Heart left ventricle (tissue), 16 donors: Measurements from ENCODE around the gene ATG9B. TPM values are rescaled to one million over a fixed set of nuclear protein-coding genes. Genes with fewer than 3 reads are reported as not detected.

Source experiments
- ATAC-seq, 4 donors: fragments of 200-7000 bp; cut with Tn5 transposase; one replicate each; pipeline ENCODE4 v1.9.1; 2020 to 2022; ENCODE audit warnings: moderate library complexity in 4 of 4, mild to moderate bottlenecking in 3 of 4, moderate number of reproducible peaks in 1 of 4
- DNase-seq, 5 donors: peaks; one replicate each; pipeline ENCODE4 v3.0.0-alpha.2; 2020
- H3K27ac ChIP-seq, 12 donors: fragments of 200-600 bp; sonication (generic) in 4 of 12; one replicate each; pipeline versions ENCODE4 v1.5.0 to v1.8.0; 2016 to 2022; ENCODE audit warnings: mild to moderate bottlenecking in 2 of 12
- H3K27me3 ChIP-seq, 9 donors: fragments of 200-600 bp; sonication (generic) in 2 of 9; one replicate each; pipeline versions ENCODE4 v1.5.1 to v1.8.0; 2016 to 2022; ENCODE audit warnings: mild to moderate bottlenecking in 3 of 9
- H3K36me3 ChIP-seq, 9 donors: fragments of 200-600 bp; sonication (generic) in 2 of 9; one replicate each; pipeline versions ENCODE4 v1.5.0 to v1.8.0; 2018 to 2022; ENCODE audit warnings: mild to moderate bottlenecking in 2 of 9
- H3K4me1 ChIP-seq, 12 donors: fragments of 200-600 bp; sonication (generic) in 4 of 12; one replicate each; pipeline versions ENCODE4 v1.5.0 to v1.8.0; 2016 to 2022; ENCODE audit warnings: mild to moderate bottlenecking in 3 of 12
- H3K4me3 ChIP-seq, 12 donors: fragments of 200-600 bp; sonication (generic) in 4 of 12; one replicate each; pipeline versions ENCODE4 v1.5.0 to v1.8.0; 2017 to 2022; ENCODE audit warnings: mild to moderate bottlenecking in 9 of 12, moderate library complexity in 4 of 12
- H3K9me3 ChIP-seq, 12 donors: fragments of 200-600 bp; sonication (generic) in 4 of 12; one replicate each; pipeline versions ENCODE4 v1.5.0 to v1.8.0; 2016 to 2022; ENCODE audit warnings: mild to moderate bottlenecking in 1 of 12
- POLR2A ChIP-seq, 2 donors: fragments of 450-650 bp; IDR thresholded peaks; one replicate each; pipeline ENCODE4 v1.6.1; 2017; ENCODE audit warnings: antibody characterized with exemption in 2 of 2, mild to moderate bottlenecking in 2 of 2, moderate library complexity in 2 of 2
- WGBS, 4 donors: extraction: QIAGEN DNeasy Blood & Tissue Kit in 2 of 4; methylation state at CpG; one replicate each; pipeline versions ENCODE4 v1.1.5 to v1.1.7; 2013 to 2018; 5-methylcytosine and 5-hydroxymethylcytosine counted together
- intact Hi-C, 10 donors: fragments of 100-400 bp; cut with DNase I; formaldehyde crosslinking; loops; one replicate each; pipeline versions ENCODE4 v1.11.1 to v1.14.2; 2022
- polyA plus RNA-seq, 2 donors: library from polyadenylated mRNA; stranded (reverse); fragments of 200-250 nt; gene quantifications; one replicate each; pipeline ENCODE4 v1.2.3, GENCODE V29; 2013
- total RNA-seq, 9 donors: library from RNA; depleted of rRNA in 2 of 9; stranded (reverse); fragments of >200 nt in 2 of 9; fragmentation: NEBNext Ultra II Directional in 3 of 9; extraction: Animal tissue kit (Norgen Biotek cat#: 25700) in 3 of 9; gene quantifications; one replicate each; pipeline versions ENCODE4 v1.1.0 to v1.2.4, GENCODE V29; 2016 to 2023
- TF ChIP-seq, protein P1 (sequence below), 12 donors: fragments of 200-600 bp; sonication (generic) in 4 of 12; IDR thresholded peaks; one replicate each; pipeline versions ENCODE4 v1.5.0 to v1.8.0; 2018 to 2022; ENCODE audit warnings: antibody characterized with exemption in 12 of 12, mild to moderate bottlenecking in 5 of 12
- donor health status: ischemic (EF 13 %, LVEDD 7.1; RV severe dilation, severe dysfunction).
- donor health status: healthy with polysubstance abuse.
- donor health status: DM: no; HTN: yes; CAD: no.
- donor health status: DM: no; HTN: no; CAD: no.
- donor health status: ischemic (EF 25% LVEDD 6.9; RV normal size, moderate dysfunction).
- donor health status: ischemic (EF 25% LVEDD 5.7; RV mildly dilated, moderate dysfunction).
- donor health status: healthy.
- donor health status: DM: yes; HTN: yes; CAD: no.
- donor health status: ischemic (EF 35%, LVEDD 5.7; RV mildly dilated, moderate dysfunction).
- donor health status: nonischemic (EF 11% LVEDD 7.7; RV severe dilation, severe dysfunction).
- donor health status: DM: yes; HTN: yes; CAD: no.
- donor health status: PGD.
- donor health status: ischemic (EF 29% LVEDD 5.4; RV normal size, mild dysfunction).
- donor health status: nonischemic (EF 23%, LVEDD 6.1; RV moderate dilation, normal function).

Gene ATG9B
- total and polyA plus RNA-seq, 11 donors = 0.07 to 1.0 (median 0.32) TPM; not detected in 7

DNA sequence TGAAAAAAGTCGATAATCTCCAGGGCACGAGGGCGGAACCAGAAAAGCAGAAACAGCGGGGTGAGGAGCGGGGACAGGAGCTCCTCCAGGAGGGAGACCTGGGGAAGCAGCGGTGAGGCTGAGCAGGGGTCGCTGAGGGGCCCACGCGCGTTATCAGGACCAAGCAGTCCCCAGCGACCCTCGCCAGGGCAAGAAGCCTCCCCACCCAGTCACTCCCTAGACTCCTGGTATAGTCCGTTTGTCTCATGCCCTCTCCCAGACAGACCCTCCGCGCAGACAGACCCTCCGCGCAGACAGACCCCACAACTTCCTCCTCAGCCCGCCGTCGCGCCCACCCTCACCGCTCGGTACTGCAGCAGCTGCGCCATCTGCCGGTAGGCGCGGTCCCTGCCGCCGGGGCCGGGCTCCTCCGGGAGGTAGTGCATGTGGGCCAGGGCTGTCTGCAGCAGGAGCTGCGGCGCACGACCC is 6.3 kb downstream of the ATG9B start:
- H3K4me1 ChIP-seq = peaks cover 0 to 36% (median 19%) of the 10 kb centered on the region in 12 donors
- peaks cover 3 to 52% (median 25%) of the 10 kb centered on the region in 9 donors for H3K27me3 ChIP-seq
- ATAC-seq (peak in 3 of 4 donors; percentile 61 to 70 (median 70)), DNase-seq (peak in 4 of 5 donors; percentile 59 to 88 (median 71))
- peak overlapping the region in 8 of 12 donors; percentile 10 to 40 (median 26) for H3K4me3 ChIP-seq
- intact Hi-C loops = loop anchor here in 1 of 10 donors (5.0 kb wide), 1 partner anchor 94 kb away; no protein-coding TSS in a partner anchor
- 3 to 14% (median 6%) methylated on average over 11 to 34 of the region's 34 CpGs for WGBS, 4 donors
- TF ChIP-seq POLR2A (IDR thresholded peaks at IDR 0.05) = no peak
- TF ChIP-seq, protein P1, sequence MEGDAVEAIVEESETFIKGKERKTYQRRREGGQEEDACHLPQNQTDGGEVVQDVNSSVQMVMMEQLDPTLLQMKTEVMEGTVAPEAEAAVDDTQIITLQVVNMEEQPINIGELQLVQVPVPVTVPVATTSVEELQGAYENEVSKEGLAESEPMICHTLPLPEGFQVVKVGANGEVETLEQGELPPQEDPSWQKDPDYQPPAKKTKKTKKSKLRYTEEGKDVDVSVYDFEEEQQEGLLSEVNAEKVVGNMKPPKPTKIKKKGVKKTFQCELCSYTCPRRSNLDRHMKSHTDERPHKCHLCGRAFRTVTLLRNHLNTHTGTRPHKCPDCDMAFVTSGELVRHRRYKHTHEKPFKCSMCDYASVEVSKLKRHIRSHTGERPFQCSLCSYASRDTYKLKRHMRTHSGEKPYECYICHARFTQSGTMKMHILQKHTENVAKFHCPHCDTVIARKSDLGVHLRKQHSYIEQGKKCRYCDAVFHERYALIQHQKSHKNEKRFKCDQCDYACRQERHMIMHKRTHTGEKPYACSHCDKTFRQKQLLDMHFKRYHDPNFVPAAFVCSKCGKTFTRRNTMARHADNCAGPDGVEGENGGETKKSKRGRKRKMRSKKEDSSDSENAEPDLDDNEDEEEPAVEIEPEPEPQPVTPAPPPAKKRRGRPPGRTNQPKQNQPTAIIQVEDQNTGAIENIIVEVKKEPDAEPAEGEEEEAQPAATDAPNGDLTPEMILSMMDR (IDR thresholded peaks at IDR 0.05) = peak; percentile 85 to 98 (median 90)
- no peaks in the 10 kb centered on the region for H3K9me3 ChIP-seq
- H3K27ac ChIP-seq = no peak overlapping the region
- H3K36me3 ChIP-seq = peaks cover 0 to 3% (median 0%) of the 10 kb centered on the region in 9 donors

DNA sequence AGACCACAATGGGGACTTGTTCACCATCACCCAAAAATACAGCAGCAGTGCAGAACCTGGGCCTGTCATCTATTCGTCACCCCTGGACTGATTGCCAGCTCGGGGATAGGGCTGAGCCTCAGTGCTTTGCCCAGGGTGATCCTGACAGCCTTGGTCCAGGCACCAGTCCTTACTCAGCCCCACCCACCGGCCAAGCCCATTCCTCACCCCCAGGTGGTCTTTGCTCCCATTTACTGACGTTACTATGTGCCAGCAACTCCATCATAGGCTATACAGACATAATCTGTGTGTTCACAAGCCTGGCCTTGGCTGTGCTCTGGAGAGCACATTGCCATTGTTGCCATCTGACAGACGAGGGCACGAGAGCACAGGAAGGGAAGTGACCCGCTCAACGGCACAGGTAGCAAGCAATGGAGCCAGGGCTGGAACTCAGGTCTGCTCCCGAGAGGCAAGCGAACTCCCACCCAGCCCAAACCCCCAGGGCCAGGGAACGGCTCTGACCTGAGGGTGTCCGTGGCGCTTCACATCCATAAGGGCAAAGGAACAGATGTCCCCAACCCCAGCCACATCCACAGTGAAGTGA is 6.8 kb downstream of the ATG9B start:
- peaks cover 3 to 48% (median 25%) of the 10 kb centered on the region in 9 donors for H3K27me3 ChIP-seq
- no peak overlapping the region for H3K4me3 ChIP-seq
- intact Hi-C loops = loop anchor here in 1 of 10 donors (5.0 kb wide), 1 partner anchor 95 kb away; no protein-coding TSS in a partner anchor
- no peak overlapping the region for H3K27ac ChIP-seq
- ATAC-seq (no peak), DNase-seq (no peak)
- WGBS, 4 donors = 45 to 61% (median 50%) methylated on average over 11 to 13 of the region's 13 CpGs
- H3K9me3 ChIP-seq = no peaks in the 10 kb centered on the region
- TF ChIP-seq POLR2A (IDR thresholded peaks at IDR 0.05) = no peak
- TF ChIP-seq, protein P1 (IDR thresholded peaks at IDR 0.05) = no peak
- peaks cover 0 to 6% (median 0%) of the 10 kb centered on the region in 9 donors for H3K36me3 ChIP-seq
- H3K4me1 ChIP-seq = peaks cover 0 to 41% (median 21%) of the 10 kb centered on the region in 12 donors

DNA sequence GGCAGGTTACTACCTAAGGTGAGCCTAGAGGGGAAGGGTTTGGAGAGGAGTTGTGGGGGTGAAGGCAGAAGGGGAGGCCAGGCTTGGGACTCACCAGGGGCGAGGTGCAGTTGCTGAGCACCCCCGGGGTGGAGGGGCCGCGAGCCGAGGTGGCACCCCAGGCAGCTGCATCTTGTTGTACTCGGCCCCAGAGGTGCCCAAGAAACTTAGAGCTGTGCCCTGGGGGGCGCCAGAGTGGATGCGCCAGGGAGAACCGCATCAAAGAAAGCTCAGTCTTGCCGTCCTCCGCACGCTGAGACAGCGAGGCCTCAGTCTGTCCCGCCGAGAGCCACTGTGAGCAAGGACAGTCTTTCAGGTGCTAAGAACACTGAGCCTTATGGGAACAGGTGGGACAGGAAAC is 7.4 kb downstream of the ATG9B start:
- DNase-seq = no peak
- Histone ChIP-seq H3K36me3 (peaks cover 0 to 6% (median 0%) of the 10 kb centered on the region in 9 donors), H3K4me1 (peaks cover 0 to 47% (median 23%) of the 10 kb centered on the region in 12 donors), H3K9me3 (no peaks in the 10 kb centered on the region), H3K27ac (no peak overlapping the region), H3K27me3 (peaks cover 3 to 48% (median 25%) of the 10 kb centered on the region in 9 donors), H3K4me3 (no peak overlapping the region)
- 77 to 93% (median 86%) methylated on average over 15 of the region's 15 CpGs for WGBS, 4 donors
- no peak for ATAC-seq
- intact Hi-C loops = loop anchor here in 1 of 10 donors (5.0 kb wide), 1 partner anchor 95 kb away; no protein-coding TSS in a partner anchor
- TF ChIP-seq, protein P1 (IDR thresholded peaks at IDR 0.05) = no peak
- TF ChIP-seq POLR2A (IDR thresholded peaks at IDR 0.05) = no peak

DNA sequence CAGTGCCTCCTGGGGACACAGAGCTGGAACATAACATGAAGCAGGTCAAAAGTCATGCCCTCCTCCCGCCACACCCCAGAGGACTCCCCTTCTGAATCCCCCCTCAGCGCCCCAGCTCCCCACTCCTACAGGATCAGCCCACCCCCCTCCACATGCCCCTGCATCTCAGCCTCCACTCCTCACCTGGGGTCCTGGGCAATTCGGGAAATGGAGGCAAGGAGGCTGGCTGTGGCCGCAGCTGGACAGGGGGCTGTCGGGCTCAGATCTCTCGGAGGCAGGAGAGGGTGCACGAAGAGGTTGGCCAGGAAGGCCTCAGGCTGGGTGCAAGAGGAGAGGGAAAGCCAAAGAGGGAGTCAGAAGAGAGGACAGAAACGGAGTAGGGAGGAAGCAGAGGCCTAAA is 7.8 kb downstream of the ATG9B start:
- TF ChIP-seq POLR2A (IDR thresholded peaks at IDR 0.05) = no peak
- TF ChIP-seq, protein P1 (IDR thresholded peaks at IDR 0.05) = no peak
- Histone ChIP-seq H3K4me3 (no peak overlapping the region), H3K9me3 (no peaks in the 10 kb centered on the region), H3K27me3 (peaks cover 3 to 48% (median 25%) of the 10 kb centered on the region in 9 donors), H3K36me3 (peaks cover 0 to 6% (median 0%) of the 10 kb centered on the region in 9 donors), H3K27ac (no peak overlapping the region), H3K4me1 (peaks cover 0 to 51% (median 23%) of the 10 kb centered on the region in 12 donors)
- intact Hi-C loops = loop anchor here in 1 of 10 donors (5.0 kb wide), 1 partner anchor 96 kb away; no protein-coding TSS in a partner anchor
- DNase-seq = no peak
- 78 to 82% (median 80%) methylated on average over 8 of the region's 8 CpGs for WGBS, 4 donors
- no peak for ATAC-seq
